ENCODE results near the gene GTF2A2. TPM values are rescaled to one million over a fixed set of nuclear protein-coding genes. Genes with fewer than 3 reads are reported as not detected.
"Not testable (repeated sequence)": the region's sequence is repeated elsewhere in the genome, so short reads cannot be mapped to it uniquely, and the experiment has no call there.

The GTF2A2 gene
- 25.1 and 39.3 TPM in 2 replicates for total RNA-seq

- TF ChIP-seq CTCF (IDR thresholded peaks at IDR 0.05; ENCODE audit: insufficient read depth, low read depth, low read length) = no peak
- peak within 1 kb of the TSS; percentile 84 for H3K4me3 ChIP-seq (ENCODE audit: low read depth, low read length)
- DNase-seq (ENCODE audit: low read depth) = peak; percentile 95
These were observed at the start of gene GTF2A2 for GRCh38 chr15:59656897-59657634. TSS of gene GTF2A2 (minus strand) at chr15:59657515. CDS start at chr15:59652277, 5,238 bp downstream.

GRCh38 chr15:59703979-59704796 is 46.9 kb upstream of the GTF2A2 start:
- H3K4me3 ChIP-seq (ENCODE audit: low read depth, low read length) = no peak overlapping the region
- DNase-seq (ENCODE audit: low read depth) = no peak
- no peak for TF ChIP-seq CTCF (IDR thresholded peaks at IDR 0.05; ENCODE audit: insufficient read depth, low read depth, low read length)

DNA sequence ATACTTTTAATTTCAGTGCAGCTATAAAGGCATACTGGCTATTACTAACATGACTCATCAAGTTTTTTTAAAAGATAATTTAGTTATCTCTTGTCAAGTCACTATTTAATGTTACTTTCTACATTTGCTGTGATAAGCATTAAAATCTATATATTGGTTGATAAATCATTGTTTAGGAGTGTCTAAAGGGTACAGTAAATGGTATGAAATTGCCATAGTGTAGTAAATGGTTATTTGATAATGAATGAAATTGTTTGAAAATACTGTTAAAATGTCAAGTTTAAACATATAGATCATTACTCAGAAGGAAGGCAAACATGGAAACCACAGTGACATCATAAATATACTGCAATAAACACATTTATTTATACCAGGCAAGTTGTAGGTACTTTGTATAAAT is 45.0 kb upstream of the GTF2A2 start:
- H3K4me3 ChIP-seq (ENCODE audit: low read depth, low read length) = no peak overlapping the region
- no peak for DNase-seq (ENCODE audit: low read depth)
- TF ChIP-seq CTCF (IDR thresholded peaks at IDR 0.05; ENCODE audit: insufficient read depth, low read depth, low read length) = no peak

DNA sequence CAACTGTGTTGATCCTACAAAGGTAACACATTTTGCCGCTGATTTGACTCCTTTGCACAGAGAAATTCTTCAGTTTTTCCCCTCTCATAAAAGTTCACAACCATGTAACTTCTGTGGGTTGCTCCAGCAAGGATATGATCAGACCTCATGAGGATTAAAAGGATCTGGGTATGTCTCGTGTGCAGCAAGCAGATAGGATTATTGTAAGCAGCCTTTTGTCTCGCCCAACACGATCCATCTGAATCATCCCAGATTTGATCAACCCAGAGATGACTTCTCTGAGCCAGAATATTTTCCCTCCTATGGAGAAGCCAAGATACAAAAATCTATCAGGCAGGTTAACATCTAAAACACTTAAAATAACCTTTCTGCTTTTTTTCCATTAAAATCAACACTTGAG is 44.6 kb upstream of the GTF2A2 start:
- H3K4me3 ChIP-seq (ENCODE audit: low read depth, low read length) = no peak overlapping the region
- no peak for DNase-seq (ENCODE audit: low read depth)
- TF ChIP-seq CTCF (IDR thresholded peaks at IDR 0.05; ENCODE audit: insufficient read depth, low read depth, low read length) = no peak

- DNase-seq (ENCODE audit: low read depth) = no peak
- no peak for TF ChIP-seq CTCF (IDR thresholded peaks at IDR 0.05; ENCODE audit: insufficient read depth, low read depth, low read length)
- H3K4me3 ChIP-seq (ENCODE audit: low read depth, low read length) = no peak overlapping the region
These were observed 42.6 kb upstream of the GTF2A2 start for GRCh38 chr15:59699810-59700431.

GRCh38 chr15:59698065-59698464 is 40.8 kb upstream of the GTF2A2 start:
- H3K4me3 ChIP-seq (ENCODE audit: low read depth, low read length); DNase-seq (ENCODE audit: low read depth): not testable (repeated sequence)

DNA sequence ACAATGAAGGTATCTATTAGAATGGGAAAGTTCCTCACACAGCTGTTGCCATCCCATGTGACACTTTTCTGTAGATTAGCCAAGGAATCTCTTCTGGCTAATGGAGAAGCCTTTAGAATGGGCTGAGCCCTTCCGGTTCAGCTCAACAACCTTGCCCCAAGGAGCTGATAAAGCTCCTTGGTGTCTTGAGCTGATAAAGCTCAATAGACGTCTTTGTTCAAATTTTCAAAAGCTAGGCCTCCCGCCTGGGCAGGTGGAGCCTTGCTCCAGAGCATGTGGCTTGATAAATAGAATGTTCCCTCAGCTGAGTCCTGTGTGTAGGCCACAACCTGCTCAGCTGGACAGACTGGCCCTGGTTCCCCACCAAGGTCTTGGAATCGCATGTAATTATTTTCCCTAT is 39.0 kb upstream of the GTF2A2 start:
- no peak for DNase-seq (ENCODE audit: low read depth)
- TF ChIP-seq CTCF (IDR thresholded peaks at IDR 0.05; ENCODE audit: insufficient read depth, low read depth, low read length) = no peak
- H3K4me3 ChIP-seq (ENCODE audit: low read depth, low read length) = no peak overlapping the region

Measured in fibroblast of villous mesenchyme (primary cell).